GM21786 (cell line): ENCODE results near the gene CEP44.
"Not testable (repeated sequence)": the region's sequence is repeated elsewhere in the genome, so short reads cannot be mapped to it uniquely, and the experiment has no call there.

Source experiments
- ATAC-seq: cut with Tn5 transposase; IDR thresholded peaks from one replicate; pipeline ENCODE4 v1.9.1; 2021; ENCODE audit not compliant: unreplicated experiment

The CEP44 gene

GRCh38 chr4:174278467-174278866 lies 5.2 kb upstream of the CEP44 start:
- ATAC-seq: no peak

GRCh38 chr4:174279433-174280155 lies 4.1 kb upstream of the CEP44 start:
- ATAC-seq: no peak

DNA sequence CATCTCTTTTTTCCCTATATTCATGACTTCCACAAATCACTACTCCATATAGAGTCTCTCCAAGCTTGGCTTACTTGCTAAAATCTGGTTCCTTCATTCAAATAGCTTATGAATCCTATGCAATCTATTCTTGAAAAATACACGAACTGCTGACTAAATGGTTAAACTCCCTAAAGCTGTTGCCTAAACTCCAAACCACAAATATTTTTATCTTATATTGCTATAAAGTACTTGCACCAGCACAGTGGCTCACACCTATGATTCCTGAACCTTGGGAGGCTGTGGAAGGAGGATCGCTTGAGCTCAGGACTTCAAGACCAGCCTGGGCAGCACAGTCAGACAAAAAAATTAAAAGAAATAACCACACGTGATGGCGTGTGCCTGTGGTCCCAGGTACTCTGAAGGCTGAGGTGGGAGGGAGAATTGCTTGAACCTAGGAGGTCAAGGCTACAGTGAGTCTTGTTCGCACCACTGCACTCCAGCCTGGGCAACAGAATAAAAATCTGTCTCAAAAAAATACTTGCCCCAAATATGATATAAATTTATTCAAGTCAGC lies 2.5 kb upstream of the CEP44 start:
- no peak for ATAC-seq

- ATAC-seq: no peak
These were observed 1.8 kb upstream of the CEP44 start for GRCh38 chr4:174281901-174282300.

DNA sequence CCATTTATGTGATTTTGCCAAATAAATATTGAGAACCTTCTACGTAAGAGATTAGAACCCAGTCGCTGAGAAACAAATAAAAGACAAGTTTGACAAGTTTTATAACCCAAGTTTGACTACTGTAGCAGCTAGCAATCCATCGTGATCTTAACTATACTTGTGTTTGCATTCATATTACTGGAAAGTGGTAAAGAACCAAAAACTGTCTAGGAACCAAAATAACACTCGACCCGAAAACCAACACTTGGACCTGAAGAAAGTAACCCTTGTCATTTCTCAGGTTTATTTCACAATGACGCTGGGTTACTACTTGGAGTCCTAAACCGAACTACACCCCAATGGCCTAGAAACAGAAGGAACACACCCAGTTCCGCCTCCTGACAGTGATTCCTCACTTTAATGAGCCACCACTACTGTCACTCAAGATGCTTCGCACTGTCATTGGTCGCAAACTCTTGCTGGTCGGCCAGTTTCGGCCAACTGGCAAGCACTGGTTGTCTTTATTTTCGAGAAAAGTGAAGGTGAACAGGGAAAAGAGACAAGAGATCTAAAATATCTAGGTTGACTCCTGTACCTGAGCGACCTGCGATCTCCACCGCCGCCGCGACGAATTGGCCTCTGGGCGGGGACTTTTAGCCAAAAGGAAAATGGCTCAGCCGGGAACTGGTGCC lies 740 bp upstream of the CEP44 start:
- ATAC-seq: peak; percentile 96

DNA sequence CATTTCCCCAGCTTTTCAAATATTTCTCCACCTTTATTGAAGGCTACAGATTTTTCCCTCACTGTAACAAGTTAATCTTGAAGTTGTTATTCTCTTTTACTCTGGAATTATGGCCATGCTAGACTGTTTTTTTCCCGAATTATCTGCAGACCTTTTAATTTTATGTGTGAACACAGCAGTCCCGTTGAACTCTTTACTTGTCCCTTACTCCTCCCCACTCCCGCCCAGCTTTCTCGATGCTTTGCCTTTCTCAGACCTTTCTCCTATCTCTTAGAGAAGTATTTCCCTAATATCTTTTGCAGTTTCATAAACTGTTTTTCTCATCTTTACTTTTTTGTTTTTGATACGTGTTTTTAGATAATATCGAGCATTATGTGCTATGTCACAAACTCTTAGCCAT lies 776 bp downstream of the CEP44 start:
- ATAC-seq: no peak

GRCh38 chr4:174286870-174287269 lies 3.2 kb downstream of the CEP44 start:
- ATAC-seq: no peak

DNA sequence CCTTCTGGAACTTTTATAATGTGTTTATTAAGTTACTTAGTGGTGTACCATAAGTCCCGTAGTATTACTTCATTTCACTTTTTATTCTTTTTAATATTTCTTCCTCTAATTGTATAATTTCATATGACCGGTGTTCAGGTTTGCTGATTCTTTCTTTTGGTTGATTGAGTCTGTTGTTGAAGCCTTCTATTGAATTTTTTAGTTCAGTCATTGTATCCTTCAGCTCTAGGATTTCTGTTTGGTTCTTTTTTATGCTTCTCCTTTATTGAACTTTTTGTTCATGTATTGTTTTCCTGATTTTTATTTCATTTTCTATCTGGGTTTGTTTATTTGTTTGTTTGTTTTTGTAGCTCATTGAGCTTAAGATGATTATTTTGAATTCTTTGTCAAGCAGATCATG lies 8.8 kb downstream of the CEP44 start:
- ATAC-seq: no peak

GRCh38 chr4:174294641-174295040 lies 10.9 kb downstream of the CEP44 start:
- not testable (repeated sequence) for ATAC-seq

GRCh38 chr4:174295142-174295541 lies 11.4 kb downstream of the CEP44 start:
- ATAC-seq: not testable (repeated sequence)

GRCh38 chr4:174303687-174304086 lies 20.0 kb downstream of the CEP44 start:
- no peak for ATAC-seq

- ATAC-seq: no peak
These were observed 21.0 kb downstream of the CEP44 start for GRCh38 chr4:174304664-174305063.

DNA sequence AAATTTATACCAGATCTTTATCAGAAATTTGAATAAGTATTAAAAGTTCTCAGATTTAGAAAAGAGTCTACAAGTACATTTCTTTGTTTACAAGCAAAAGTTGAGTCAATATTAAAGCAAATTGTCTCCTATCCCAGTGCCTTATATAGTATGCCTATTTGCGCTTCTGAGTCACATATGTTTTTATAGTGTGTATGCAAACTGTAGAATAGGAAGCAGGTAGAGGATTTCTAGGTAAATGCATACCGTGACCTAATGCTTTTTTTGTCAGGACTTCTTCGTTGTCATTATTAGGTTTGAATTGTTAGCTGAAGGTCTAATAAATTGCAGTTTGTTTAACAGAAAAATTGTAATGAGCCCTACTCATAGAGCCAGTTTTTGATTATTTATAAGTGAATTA lies 22.2 kb downstream of the CEP44 start:
- no peak for ATAC-seq

DNA sequence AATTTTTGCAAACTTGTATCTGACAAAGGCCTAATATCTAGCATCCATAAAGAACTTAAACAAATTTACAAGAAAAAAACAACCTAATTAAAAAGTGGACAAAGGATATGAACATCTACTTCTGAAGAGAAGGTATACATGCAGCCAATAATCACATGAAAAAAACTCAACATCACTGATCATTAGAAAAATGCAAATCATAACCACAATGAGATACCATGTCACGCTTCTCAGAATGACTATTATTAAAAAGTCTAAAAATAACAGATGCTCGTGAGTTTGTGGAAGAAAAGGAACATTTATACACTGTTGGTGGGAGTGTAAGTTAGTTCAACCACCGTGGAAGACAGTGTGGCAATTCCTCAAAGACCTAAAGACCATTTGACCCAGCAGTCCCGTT lies 24.0 kb downstream of the CEP44 start:
- peak; percentile 33 for ATAC-seq

DNA sequence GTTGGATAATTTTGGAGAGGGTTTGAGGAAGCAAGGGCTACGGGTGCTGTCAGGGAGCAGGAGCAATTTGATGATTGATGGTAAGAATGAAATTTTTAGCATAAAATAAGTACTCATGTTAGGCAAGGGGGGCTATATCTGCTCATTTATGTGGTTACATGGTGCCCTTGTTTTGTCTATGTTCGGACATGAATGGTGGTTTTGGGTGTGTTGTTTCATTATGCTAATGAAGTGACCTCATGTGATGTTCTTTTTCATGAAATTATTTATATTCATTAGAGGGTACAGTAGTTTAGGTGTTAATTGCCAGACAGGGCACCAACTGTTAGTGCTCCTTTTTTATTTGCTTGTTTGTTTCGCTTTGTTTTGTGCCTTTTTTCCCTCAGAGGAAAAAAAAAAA lies 29.3 kb downstream of the CEP44 start:
- ATAC-seq: no peak

- ATAC-seq: no peak
These were observed 30.6 kb downstream of the CEP44 start for GRCh38 chr4:174314274-174314673.

DNA sequence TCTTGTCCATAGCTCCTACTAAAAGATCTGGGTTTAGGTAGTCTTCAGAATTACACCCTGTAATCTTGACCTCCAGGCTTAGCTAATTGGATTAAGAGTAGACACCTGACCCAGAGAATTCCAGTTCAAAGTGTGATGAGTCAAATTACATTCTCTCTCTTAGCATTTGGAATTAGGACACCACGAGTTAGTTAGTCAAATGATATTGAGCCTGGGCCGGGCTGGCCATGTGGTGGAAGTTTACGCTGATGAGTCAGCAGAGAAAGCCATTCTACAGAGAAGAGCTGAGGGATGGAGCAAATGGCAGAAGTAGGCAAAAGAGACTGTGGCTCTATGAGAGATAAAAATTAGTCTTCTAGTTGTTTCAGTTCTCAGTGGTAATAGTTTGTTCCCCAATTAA lies 31.1 kb downstream of the CEP44 start:
- no peak for ATAC-seq

DNA sequence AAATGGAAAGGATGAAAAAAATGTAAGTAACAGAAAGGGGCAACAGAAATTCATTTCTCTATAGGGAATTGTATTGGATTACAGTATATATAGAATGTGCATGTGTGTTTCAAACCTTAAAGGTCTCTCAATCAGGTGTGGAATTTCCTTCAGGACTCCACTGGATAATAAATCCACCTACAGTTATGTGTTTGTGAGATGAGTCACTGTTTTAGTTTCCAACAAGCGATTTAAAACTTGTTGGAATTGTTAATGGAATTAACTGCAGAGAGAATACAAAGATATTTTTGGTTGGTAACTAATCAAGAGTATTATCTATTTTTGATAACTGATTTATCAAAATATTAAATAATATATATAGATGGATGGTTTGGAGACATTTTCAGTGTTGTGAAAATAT lies 32.8 kb downstream of the CEP44 start:
- ATAC-seq: no peak

DNA sequence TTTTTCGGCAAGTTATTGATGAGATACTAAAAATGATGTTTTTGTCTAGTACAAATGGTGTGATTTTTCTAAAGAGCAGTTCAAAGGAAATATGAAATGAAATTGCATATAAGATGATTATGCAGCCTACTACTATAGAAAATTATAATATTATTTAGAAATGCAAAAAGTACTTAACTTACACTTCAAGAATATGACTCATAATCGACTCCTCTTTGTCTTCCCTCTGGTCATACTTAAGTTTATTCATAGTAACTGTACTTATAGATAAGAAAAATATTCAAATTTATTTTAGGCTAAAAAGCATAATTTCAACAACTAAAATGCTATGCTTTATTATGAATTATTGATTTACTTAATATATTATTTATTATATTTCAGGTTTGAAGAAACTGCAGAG lies 33.2 kb downstream of the CEP44 start:
- no peak for ATAC-seq

GRCh38 chr4:174317531-174317930 lies 33.8 kb downstream of the CEP44 start:
- no peak for ATAC-seq

- peak; percentile 61 for ATAC-seq
These were observed 35.4 kb downstream of the CEP44 start for GRCh38 chr4:174318829-174319764.
